Glomerular visceral epithelial cell (primary cell): Measurements from ENCODE around the gene CNGA4.
"Not testable (repeated sequence)": the region's sequence is repeated elsewhere in the genome, so short reads cannot be mapped to it uniquely, and the experiment has no call there.

Experiments used
- DNase-seq: peaks from one replicate; pipeline ENCODE4 v3.0.0-alpha.2; 2016; ENCODE audit errors: extremely low spot score

Gene CNGA4

DNA sequence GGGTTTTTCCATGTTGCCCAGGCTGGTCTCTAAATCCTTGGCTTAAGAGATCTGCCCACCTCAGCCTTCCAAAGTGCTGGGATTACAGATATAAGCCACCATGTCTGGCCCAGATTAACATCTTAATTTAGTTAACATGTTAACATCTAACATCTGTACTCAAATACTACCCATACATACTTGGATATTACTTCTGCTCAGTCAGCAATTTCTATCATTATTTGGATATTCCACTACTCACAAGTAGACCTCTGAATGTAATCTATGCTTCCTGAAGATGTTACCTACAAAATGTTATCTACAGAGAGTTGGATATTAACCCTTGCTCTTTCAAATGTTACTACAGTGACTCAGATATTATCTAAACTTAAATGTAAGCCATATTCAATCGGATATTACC lies 24.8 kb downstream of the CNGA4 start:
- no peak for DNase-seq

DNA sequence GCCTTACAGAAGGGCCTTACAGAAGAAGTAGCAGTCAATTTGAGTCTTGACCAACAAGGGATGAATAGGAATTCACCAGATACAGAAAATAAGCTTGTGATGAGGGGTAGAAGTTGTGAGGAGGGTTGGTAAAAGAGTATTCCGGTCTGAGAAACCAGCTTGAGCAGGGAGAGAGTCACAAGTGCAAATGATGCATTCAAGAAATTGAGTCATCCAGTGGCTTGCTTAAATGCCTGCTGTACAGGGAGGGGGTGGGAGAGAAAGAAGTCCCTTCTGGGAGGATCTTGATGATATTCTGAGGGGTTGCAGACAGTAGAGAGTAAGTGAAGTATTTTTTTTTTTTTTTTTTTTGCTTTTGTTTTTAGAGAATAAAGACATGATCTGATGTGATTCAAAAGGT lies 29.9 kb downstream of the CNGA4 start:
- no peak for DNase-seq

DNA sequence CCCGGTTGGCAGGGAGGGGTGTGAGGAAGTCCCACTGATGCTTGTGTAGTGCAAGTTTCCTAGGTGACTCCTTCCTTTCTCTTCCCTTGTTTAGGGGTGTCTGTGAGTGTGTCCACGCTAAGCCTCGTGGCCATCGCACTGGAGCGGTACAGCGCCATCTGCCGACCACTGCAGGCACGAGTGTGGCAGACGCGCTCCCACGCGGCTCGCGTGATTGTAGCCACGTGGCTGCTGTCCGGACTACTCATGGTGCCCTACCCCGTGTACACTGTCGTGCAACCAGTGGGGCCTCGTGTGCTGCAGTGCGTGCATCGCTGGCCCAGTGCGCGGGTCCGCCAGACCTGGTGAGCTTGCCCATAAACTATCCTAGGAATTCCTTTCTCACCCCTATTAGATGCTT lies 31.1 kb downstream of the CNGA4 start:
- DNase-seq = no peak

DNA sequence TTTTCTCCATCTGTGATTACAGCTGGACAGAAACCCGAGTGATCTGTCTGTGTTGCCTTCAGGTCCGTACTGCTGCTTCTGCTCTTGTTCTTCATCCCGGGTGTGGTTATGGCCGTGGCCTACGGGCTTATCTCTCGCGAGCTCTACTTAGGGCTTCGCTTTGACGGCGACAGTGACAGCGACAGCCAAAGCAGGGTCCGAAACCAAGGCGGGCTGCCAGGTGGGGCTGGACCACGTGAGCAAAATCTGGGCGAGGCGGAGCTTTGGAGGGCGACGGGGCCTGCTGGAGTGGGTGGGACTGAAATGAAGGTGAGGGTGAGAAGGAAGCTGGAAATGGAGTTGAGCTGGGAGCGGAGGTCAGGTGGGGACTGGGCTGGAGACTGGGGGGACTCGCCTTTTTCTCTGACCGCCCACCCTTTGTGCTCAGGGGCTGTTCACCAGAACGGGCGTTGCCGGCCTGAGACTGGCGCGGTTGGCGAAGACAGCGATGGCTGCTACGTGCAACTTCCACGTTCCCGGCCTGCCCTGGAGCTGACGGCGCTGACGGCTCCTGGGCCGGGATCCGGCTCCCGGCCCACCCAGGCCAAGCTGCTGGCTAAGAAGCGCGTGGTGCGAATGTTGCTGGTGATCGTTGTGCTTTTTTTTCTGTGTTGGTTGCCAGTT lies 31.8 kb downstream of the CNGA4 start:
- no peak for DNase-seq

DNA sequence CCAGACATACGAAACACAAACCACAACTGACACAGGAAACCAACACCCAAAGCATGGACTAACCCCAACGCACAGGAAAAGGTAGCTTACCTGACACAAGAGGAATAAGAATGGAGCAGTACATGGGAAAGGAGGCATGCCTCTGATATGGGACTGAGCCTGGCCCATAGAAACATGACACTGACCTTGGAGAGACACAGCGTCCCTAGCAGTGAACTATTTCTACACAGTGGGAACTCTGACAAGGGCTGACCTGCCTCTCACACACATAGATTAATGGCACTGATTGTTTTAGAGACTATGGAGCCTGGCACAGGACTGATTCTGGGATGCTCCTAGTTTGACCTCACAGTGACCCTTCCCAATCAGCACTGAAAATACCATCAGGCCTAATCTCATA lies 32.7 kb downstream of the CNGA4 start:
- no peak for DNase-seq

DNA sequence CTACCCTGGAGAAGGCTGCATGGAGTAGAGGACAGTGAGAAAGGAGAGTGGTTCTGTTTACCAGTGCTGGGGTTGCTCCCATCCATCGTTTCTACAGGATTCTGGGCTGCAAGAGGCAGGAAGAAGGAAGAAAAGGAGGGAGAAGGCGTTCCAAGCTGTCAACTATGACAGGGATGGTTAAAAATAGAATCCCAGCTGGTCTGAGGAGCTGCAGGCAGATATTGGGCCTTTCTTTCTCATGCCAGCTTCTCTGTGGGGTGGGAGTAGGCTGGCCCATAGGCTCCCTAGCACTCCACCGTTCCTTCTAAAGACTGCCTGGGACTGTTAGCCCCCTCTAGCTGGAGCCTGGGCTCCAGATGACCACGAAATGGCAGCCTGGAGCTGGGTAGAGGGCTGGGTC lies 34.3 kb downstream of the CNGA4 start:
- DNase-seq = no peak

DNA sequence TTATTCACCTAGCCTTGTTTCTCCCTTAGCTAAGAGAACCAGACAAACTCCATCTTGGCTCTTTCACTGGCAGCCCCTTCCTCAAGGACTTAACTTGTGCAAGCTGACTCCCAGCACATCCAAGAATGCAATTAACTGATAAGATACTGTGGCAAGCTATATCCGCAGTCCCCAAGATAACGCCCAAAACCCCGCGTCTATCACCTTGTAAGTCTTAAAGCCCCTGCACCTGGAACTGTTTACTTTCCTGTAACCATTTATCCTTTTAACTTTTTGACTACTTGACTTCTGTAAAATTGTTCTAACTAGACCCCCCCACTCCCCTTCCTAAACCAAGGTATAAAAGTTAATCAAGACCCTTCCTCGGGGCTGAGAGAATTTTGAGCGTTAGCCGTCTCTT lies 41.9 kb downstream of the CNGA4 start:
- DNase-seq = not testable (repeated sequence)

DNA sequence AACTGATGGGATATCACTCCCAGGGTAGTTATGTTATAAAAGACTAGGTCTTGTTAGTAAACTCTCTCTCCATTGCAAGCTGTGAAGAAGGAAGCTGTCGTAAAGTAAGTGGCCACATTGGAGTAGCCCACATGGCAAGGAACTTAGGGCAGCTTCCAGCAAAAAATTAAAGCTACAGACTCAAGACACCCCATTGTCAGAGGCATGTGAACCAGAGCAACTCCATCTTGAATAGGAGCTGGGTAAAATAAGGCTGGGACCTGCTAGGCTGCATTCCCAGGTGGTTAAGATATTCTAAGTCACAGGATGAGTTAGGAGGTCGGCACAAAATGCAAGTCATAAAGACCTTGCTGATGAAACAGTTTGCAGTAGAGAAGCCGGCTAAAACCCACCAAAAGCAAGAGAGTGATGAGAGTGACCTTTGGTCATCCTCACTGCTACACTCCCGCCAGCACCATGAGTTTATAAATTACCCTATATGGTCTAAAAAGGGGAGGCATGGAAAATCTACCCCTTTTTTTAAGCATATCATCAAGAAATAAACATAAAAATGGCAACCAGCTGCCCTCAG lies 44.6 kb downstream of the CNGA4 start:
- DNase-seq = no peak

DNA sequence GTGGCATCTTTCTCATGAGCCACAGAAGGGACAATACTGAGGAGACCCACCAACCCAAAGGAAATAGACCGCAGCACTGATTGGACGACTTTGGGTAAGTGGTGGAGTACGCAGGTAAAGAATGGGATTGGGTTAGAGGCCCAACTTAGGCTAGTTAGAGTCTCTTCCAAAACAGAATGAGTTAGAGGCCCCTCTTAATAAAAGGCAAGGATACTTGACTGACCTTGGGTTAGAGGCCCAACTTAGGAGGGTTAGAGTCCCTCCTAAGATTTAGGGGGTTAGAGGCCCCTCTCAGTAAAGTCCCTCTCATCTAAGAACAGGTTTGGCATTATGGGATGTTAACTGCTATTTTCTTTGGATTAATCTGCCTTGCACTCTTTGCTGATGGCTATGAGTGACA lies 45.4 kb downstream of the CNGA4 start:
- DNase-seq = no peak

DNA sequence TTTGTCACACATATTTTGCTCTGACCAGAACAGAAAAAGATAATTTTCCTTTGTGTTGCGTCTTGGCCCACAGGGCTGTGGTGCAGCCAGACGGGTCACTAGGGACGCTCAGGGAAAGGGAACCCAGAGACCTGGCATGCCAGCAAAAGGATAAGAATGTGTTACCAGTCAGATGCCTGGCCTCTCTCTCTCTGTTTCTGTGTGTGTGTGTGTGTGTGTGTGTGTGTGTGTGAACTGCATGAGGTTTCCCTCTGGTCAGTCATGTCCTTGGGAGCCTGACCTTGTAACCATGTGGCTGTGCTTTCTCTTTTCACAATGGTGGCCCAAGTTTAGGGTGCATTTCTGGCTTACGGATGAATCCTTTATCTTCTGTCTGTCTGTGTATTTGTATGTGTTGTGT lies 46.1 kb downstream of the CNGA4 start:
- DNase-seq = no peak
